GM19025 (cell line): Measurements from ENCODE around the gene EPAS1.

Source experiments
- ATAC-seq: cut with Tn5 transposase; IDR thresholded peaks from one replicate; pipeline ENCODE4 v1.9.1; 2021; ENCODE audit warnings: mild to moderate bottlenecking, low read depth, moderate library complexity; ENCODE audit not compliant: unreplicated experiment

EPAS1 gene

GRCh38 chr2:46336283-46336959 is 39.2 kb downstream of the EPAS1 start:
- ATAC-seq = no peak

- no peak for ATAC-seq
These were observed 40.2 kb downstream of the EPAS1 start for GRCh38 chr2:46337208-46337994.

- no peak for ATAC-seq
These were observed 41.5 kb downstream of the EPAS1 start for GRCh38 chr2:46338674-46339073.

DNA sequence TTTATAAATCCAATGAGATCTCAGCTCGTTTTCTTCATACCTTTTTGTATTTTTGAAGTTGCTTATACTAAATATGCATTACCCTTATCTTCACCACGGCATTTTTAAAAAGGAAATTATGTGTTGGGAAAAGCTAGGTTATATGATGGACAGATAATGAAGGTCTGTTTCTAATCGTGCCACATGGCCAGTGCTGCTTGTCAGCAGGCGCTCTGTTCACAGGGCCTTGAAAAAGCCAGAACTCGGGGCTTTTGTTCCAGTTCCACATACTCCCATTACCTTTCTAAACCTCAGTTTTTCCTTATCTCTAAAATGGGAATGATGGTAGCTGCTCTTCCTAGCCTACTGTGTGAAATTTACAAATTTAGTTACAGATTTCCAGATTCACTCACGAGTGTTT is 42.0 kb downstream of the EPAS1 start:
- ATAC-seq = no peak

GRCh38 chr2:46339676-46340459 is 42.7 kb downstream of the EPAS1 start:
- ATAC-seq = no peak

DNA sequence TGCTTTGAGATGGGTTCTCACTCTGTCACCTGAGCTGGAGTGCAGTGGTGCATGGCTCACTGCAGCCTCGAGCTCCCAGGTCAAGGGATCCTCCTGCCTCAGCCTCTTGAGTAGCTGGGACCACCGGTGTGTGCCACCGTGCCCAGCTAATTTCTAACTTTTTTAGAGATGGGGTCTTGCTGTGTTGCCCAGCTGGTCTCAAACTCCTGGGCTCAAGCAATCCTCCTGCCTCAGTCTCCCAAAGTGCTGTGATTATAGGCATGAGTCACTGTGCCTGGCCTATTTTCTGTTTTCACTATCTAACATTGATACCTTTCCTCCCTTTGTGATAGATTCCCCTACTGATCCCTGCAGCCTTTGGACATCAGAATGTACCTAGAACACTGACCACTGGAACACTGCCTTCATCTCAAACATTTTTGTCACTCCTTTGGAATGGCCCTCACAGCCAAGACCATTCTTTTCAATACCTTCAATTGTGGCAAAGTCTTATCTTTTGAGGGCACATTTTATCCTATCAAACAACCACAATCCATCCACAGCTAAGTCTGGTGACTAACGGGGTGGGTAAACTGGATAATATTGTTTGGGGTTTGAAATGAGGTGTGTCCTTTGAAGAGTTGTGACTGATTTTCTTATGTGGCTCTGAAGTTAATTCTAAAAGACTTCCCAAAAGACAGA is 43.7 kb downstream of the EPAS1 start:
- no peak for ATAC-seq

GRCh38 chr2:46342566-46343315 is 45.5 kb downstream of the EPAS1 start:
- no peak for ATAC-seq

GRCh38 chr2:46344706-46345105 is 47.5 kb downstream of the EPAS1 start:
- no peak for ATAC-seq

DNA sequence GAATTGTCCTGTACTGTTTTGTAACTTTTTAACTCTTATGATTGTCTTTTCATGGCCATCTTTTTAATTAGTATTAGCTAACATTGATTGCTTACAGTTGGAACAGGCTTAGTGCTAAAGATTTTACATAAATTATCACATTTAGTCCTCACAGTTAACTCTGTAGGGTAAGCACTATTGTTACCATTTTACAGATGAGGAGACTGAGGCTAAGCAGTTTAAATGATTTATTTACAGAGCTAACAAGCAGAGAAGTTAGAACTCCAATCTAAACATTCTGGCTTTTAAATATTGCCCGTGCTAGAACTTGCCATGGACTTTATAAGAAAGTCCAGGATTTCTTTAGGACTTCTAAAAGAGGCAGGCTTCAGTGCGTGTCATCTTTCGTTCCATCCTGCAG is 48.6 kb downstream of the EPAS1 start:
- no peak for ATAC-seq

DNA sequence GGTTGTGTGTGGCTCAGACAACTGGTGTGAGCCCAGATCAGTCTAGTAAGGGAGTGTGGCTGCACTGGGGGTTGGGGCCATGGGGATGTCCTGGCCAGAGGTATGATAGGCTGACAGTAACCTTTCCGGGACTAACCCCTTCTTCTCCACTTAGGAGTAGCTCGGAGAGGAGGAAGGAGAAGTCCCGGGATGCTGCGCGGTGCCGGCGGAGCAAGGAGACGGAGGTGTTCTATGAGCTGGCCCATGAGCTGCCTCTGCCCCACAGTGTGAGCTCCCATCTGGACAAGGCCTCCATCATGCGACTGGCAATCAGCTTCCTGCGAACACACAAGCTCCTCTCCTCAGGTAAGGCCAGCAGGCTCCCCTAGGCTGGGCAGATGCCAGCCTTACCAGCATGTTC is 49.5 kb downstream of the EPAS1 start:
- no peak for ATAC-seq

GRCh38 chr2:46347648-46348280 is 50.6 kb downstream of the EPAS1 start:
- peak; percentile 74 for ATAC-seq

DNA sequence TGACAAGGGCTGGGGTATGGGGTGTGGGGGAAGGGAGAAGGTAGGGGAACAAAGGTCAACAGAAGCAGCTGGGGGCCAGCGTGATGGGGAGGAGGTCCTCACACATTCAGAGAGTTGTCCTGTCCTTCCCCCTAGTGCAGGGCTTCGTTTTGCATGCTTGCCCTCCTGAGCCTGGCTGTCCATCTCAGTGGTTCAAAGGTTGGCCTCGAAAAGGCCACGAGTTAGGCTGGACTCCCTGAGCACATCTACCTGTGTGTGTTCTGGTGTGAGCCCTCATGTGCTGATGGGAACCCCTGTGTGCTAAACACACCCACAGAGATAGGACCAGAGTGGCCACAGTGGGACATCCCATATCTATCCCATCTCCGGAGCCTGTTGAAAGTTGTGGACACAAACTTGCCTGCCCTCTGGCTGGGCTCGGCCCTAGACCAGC is 51.9 kb downstream of the EPAS1 start:
- ATAC-seq = no peak

GRCh38 chr2:46350029-46350689 is 53.0 kb downstream of the EPAS1 start:
- no peak for ATAC-seq

DNA sequence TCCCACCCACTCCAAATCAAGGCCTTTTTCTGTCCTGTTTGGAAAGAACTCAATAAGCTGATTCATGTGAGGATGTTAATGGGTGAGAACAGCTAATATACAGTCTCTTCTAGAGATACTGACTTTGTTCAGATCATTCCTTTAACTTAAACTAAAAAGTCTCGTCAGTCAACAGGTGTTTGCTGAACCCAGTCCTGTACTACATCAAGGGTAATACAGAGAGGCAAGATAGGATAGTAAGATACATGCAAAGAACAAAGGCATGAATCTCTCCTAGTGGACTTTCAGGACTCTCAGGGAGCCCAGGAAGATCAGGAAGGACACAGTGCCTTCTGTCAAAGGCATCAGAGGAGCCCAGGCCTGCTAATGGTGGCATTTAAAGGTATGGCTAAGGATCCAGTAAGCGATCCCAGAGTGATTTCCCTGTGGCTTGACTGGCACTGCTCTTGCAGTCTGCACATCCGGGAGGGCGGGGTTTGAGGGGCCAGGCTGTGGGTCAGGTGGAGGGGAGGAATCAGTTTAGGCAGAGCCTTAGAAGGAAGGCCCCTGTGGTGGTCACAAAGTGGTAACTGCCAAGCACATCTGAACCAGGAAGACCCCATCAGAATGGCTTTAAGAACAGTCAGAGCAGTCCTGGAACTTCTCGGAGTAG is 54.0 kb downstream of the EPAS1 start:
- ATAC-seq = no peak

DNA sequence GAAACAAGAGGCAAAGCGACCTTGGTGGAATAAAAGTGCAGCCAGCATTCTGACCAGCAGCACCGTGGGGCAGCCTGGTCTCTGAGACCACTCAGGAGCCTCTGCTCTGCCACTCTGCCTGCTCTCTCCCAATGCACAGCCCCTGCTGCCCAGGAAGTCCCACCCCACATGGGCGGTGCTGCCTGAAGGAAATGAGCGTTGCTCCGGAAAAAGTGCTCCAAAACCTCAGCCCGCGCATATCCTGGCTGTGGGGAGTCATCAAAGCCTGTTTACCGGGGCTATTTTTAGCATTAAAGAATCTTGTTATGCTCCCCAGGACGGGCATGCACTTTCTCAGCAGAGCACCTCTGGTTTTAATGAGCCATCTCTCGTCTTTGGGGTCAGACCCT is 54.5 kb downstream of the EPAS1 start:
- no peak for ATAC-seq

DNA sequence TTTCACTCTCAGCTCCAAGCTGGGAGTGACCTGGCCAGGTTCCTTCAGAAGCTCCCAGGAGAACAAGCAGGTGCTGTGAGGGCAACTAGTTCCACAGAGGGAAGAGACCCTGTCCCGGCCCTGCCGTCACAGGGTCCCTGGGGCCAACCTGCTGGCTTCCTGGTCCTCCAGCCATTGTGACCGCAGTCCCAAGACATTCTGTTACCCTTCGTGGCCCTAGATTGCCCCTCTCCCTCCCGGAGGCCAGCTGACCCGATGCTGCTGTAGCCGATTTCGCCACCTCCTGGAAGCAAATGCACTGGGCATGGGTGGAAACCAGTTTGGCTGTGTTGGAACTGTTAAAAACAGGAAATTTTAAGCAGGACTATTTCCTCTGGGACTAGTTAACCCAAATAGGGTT is 55.4 kb downstream of the EPAS1 start:
- no peak for ATAC-seq

- no peak for ATAC-seq
These were observed 56.3 kb downstream of the EPAS1 start for GRCh38 chr2:46353509-46353908.

DNA sequence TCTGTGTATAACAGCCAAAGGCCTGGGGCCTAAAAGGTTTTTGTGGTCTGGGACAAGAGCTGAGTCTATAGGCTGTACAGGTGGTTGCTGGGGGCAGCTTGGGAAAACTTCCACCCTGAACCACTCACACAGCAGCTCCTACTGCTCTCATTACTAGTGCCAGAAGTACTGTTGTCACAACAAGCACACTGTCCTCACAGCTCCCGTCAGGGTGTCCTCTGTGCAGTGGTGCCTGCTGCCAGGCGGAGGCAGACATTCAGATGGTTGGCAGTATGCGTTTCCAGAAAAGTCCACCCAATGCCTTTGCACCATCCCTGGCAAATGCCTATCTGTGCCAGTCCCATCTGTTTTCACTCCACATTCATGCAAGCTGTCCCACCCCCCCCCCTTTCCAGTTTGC is 58.5 kb downstream of the EPAS1 start:
- ATAC-seq = no peak

GRCh38 chr2:46356991-46357390 is 59.8 kb downstream of the EPAS1 start:
- no peak for ATAC-seq
